Gastrocnemius medialis (tissue), 4 donors: ENCODE measurements around the gene SPRYD3. TPM values are rescaled to one million over a fixed set of nuclear protein-coding genes. Genes with fewer than 3 reads are reported as not detected.

ENCODE experiments used
- ATAC-seq, 2 donors: fragments of 150-250 bp; one replicate each; pipeline ENCODE4 v1.9.1; 2016
- DNase-seq, 2 donors: peaks; one replicate each; pipeline ENCODE4 v3.0.0-alpha.2; 2019
- H3K27ac ChIP-seq, 4 donors: fragments of 200-600 bp; sonication (generic); 1 replicate in 1 of 4; 2 replicates in 3 of 4; pipeline ENCODE4 v1.5.1; 2016 to 2018; ENCODE audit warnings: mild to moderate bottlenecking in 2 of 4, moderate library complexity in 1 of 4
- H3K27me3 ChIP-seq, 3 donors: fragments of 200-600 bp; sonication (generic) in 2 of 3; 1 replicate in 1 of 3; 2 replicates in 2 of 3; pipeline versions ENCODE4 v1.5.1 to v1.6.0; 2016 to 2019; ENCODE audit warnings: mild to moderate bottlenecking in 1 of 3, moderate library complexity in 1 of 3
- H3K36me3 ChIP-seq, 2 donors: fragments of 200-600 bp; sonication (generic) in 1 of 2; one replicate each; pipeline ENCODE4 v1.5.1; 2017 to 2018
- H3K4me1 ChIP-seq, 2 donors: fragments of 200-600 bp; sonication (generic) in 1 of 2; one replicate each; pipeline ENCODE4 v1.5.1; 2016 to 2017; ENCODE audit warnings: mild to moderate bottlenecking in 2 of 2
- H3K4me3 ChIP-seq, 4 donors: fragments of 200-600 bp; sonication (generic) in 3 of 4; 1 replicate in 1 of 4; 2 replicates in 3 of 4; pipeline ENCODE4 v1.5.1; 2016 to 2019; ENCODE audit warnings: mild to moderate bottlenecking in 2 of 4
- H3K9me3 ChIP-seq, 3 donors: fragments of 200-600 bp; sonication (generic) in 2 of 3; 1 replicate in 1 of 3; 2 replicates in 2 of 3; pipeline ENCODE4 v1.5.1; 2016 to 2019
- POLR2A ChIP-seq, 2 donors: fragments of 450-650 bp; IDR thresholded peaks; one replicate each; pipeline ENCODE4 v1.6.1; 2017; ENCODE audit warnings: antibody characterized with exemption in 2 of 2, mild to moderate bottlenecking in 2 of 2, moderate library complexity in 2 of 2
- in situ Hi-C, 4 donors: fragments of 200-750 bp; cut with MboI; loops; one replicate each; pipeline versions ENCODE4 v1.15.0 to v1.8.0; 2017; ENCODE audit warnings: low sequenced_read_pairs in 4 of 4
- intact Hi-C: fragments of 100-400 bp; cut with DNase I; formaldehyde crosslinking; loops from one replicate; pipeline ENCODE4 v1.15.1; 2023; ENCODE audit warnings: low total_unique reads
- total RNA-seq, 4 donors: library from RNA; depleted of rRNA; stranded (reverse); fragments of >200 nt; gene quantifications; one replicate each; pipeline versions ENCODE4 v1.1.0 to v1.2.3, GENCODE V29; 2016
- TF ChIP-seq, protein P1 (sequence below), 5 experiments: fragments of 450-650 bp in 3 of 5; fragments of 200-600 bp in 2 of 5; sonication (generic) in 2 of 5; IDR thresholded peaks in 4 of 5; conservative IDR thresholded peaks in 1 of 5; 1 replicate in 4 of 5; 2 replicates in 1 of 5; pipeline ENCODE4 v1.5.1; 2016 to 2019; ENCODE audit warnings: antibody characterized with exemption in 5 of 5, mild to moderate bottlenecking in 3 of 5, moderate library complexity in 3 of 5

Gene SPRYD3
- total RNA-seq, 4 donors from 2014 or later: 15.9 to 29.5 (median 25.5) TPM

DNA sequence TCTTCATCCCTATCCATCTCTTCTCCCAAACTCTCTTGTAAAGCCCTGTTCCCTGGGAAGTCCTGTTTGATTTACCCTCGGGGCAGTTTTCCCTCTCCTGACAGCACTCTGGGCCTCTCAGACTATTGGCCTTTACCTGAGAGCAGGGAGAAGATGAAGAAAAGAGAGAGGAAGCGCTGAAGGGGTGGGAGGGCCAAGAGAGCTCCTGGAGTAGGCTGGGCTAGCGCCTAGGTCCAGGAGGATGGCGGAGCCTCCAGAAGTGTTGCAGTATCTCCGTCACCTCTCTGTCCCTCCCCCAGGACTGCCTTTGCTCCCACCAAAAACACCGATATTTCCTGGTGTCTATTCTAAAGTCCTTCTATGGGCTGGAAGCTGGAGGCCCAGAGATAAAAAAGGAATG is 12.6 kb upstream of the SPRYD3 start:
- TF ChIP-seq, protein P1, sequence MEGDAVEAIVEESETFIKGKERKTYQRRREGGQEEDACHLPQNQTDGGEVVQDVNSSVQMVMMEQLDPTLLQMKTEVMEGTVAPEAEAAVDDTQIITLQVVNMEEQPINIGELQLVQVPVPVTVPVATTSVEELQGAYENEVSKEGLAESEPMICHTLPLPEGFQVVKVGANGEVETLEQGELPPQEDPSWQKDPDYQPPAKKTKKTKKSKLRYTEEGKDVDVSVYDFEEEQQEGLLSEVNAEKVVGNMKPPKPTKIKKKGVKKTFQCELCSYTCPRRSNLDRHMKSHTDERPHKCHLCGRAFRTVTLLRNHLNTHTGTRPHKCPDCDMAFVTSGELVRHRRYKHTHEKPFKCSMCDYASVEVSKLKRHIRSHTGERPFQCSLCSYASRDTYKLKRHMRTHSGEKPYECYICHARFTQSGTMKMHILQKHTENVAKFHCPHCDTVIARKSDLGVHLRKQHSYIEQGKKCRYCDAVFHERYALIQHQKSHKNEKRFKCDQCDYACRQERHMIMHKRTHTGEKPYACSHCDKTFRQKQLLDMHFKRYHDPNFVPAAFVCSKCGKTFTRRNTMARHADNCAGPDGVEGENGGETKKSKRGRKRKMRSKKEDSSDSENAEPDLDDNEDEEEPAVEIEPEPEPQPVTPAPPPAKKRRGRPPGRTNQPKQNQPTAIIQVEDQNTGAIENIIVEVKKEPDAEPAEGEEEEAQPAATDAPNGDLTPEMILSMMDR (IDR thresholded peaks at IDR 0.05 in 4 of 5, conservative IDR thresholded peaks at IDR 0.05 in 1 of 5): no peak
- TF ChIP-seq POLR2A (IDR thresholded peaks at IDR 0.05): no peak
- no peak overlapping the region for H3K27ac ChIP-seq
- intact Hi-C loops (no loop called here), in situ Hi-C loops (no loop called here)
- H3K9me3 ChIP-seq: no peaks in the 10 kb centered on the region
- no peaks in the 10 kb centered on the region for H3K27me3 ChIP-seq
- no peak overlapping the region for H3K4me3 ChIP-seq
- no peak for ATAC-seq
- H3K4me1 ChIP-seq: peaks cover 0 to 6% of the 10 kb centered on the region in 2 donors
- no peak for DNase-seq
- no peaks in the 10 kb centered on the region for H3K36me3 ChIP-seq

GRCh38 chr12:53090554-53090953 is 11.4 kb upstream of the SPRYD3 start:
- Histone ChIP-seq H3K36me3 (no peaks in the 10 kb centered on the region), H3K27me3 (no peaks in the 10 kb centered on the region), H3K9me3 (no peaks in the 10 kb centered on the region), H3K4me1 (no peaks in the 10 kb centered on the region), H3K4me3 (no peak overlapping the region), H3K27ac (no peak overlapping the region)
- ATAC-seq (no peak), DNase-seq (no peak)
- in situ Hi-C loops: no loop called here
- TF ChIP-seq, protein P1 (IDR thresholded peaks at IDR 0.05 in 4 of 5, conservative IDR thresholded peaks at IDR 0.05 in 1 of 5): no peak
- TF ChIP-seq POLR2A (IDR thresholded peaks at IDR 0.05): no peak
- intact Hi-C loops: no loop called here

- Histone ChIP-seq H3K27me3 (no peaks in the 10 kb centered on the region), H3K4me3 (no peak overlapping the region), H3K36me3 (no peaks in the 10 kb centered on the region), H3K27ac (no peak overlapping the region), H3K4me1 (no peaks in the 10 kb centered on the region), H3K9me3 (no peaks in the 10 kb centered on the region)
- in situ Hi-C loops: no loop called here
- TF ChIP-seq POLR2A (IDR thresholded peaks at IDR 0.05): no peak
- TF ChIP-seq, protein P1 (IDR thresholded peaks at IDR 0.05 in 4 of 5, conservative IDR thresholded peaks at IDR 0.05 in 1 of 5): no peak
- no peak for DNase-seq
- intact Hi-C loops: no loop called here
- ATAC-seq: no peak
These were observed 10.9 kb upstream of the SPRYD3 start for GRCh38 chr12:53090105-53090504.

DNA sequence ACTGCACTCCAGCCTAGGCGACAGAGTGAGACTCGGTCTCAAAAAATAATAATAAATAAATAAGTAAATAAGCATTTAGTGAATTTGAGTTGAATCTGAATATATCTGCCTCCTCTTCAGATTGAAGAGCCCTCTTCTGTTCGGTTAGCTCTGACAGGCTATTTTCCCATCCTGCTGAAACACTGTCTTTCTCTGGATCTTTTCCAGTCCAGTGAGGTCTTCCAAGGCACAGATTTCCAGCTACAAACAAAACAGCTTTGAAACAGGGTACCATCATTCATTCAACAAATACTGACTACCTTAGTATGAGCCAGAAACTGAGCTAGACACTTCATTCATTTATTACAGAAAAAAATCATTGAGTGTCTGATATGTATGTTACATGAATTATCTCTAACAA is 7.2 kb upstream of the SPRYD3 start:
- ATAC-seq (no peak), DNase-seq (no peak)
- Histone ChIP-seq H3K4me1 (no peaks in the 10 kb centered on the region), H3K27me3 (no peaks in the 10 kb centered on the region), H3K36me3 (no peaks in the 10 kb centered on the region), H3K4me3 (no peak overlapping the region), H3K9me3 (no peaks in the 10 kb centered on the region), H3K27ac (no peak overlapping the region)
- intact Hi-C loops: no loop called here
- in situ Hi-C loops: no loop called here
- no peak for TF ChIP-seq POLR2A (IDR thresholded peaks at IDR 0.05)
- TF ChIP-seq, protein P1 (IDR thresholded peaks at IDR 0.05 in 4 of 5, conservative IDR thresholded peaks at IDR 0.05 in 1 of 5): no peak

DNA sequence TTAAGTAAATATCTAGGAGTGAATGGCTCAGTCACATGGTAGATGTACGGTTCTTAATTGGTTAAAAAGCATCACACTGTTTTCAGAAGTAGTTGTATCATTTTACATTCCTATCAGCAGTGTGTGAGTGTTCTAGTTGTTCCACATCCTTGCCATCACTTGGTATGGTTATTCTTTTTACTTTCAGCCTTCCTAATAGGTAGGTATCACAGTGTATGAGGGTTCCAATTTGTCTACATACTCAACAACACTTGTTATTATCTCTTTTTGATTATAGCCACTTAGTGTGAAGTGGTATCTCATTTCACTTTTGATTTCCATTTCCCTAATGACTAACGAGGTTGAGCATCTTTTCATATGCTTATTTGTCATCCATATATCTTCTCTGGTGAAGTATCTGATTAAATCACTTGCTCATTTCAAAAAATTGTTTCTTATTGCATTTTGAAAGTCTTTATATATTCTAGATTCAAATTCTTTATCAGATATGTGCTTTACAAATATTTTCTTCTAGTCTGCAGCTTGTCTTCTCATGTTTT is 3.5 kb upstream of the SPRYD3 start:
- Histone ChIP-seq H3K27me3 (no peaks in the 10 kb centered on the region), H3K4me3 (no peak overlapping the region), H3K4me1 (peaks cover 9 to 17% of the 10 kb centered on the region in 2 donors), H3K27ac (no peak overlapping the region), H3K9me3 (no peaks in the 10 kb centered on the region), H3K36me3 (no peaks in the 10 kb centered on the region)
- ATAC-seq (no peak), DNase-seq (no peak)
- TF ChIP-seq POLR2A (IDR thresholded peaks at IDR 0.05): no peak
- TF ChIP-seq, protein P1 (IDR thresholded peaks at IDR 0.05 in 4 of 5, conservative IDR thresholded peaks at IDR 0.05 in 1 of 5): no peak
- intact Hi-C loops: no loop called here
- in situ Hi-C loops: no loop called here
